ENCODE measurements around the gene SLC40A1.

DNA sequence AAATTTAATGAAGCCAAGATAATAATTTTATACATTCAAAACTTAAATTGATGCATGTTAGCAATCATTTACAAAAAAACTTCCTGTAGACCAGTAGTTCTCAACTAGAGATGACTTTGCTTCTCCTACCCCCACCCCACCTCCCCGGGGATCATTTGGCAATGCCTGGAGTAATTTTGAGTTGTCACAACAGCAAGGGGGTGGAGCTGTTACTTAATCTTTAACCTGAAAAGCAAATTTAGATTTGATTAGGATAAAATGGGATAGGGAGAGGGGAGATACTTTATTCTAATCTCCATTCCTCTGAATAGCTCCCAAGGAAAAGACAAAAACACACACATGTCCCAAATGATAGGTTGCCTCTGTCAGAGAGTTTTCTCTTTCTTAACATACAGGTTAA is 4.2 kb downstream of the SLC40A1 start:
- no peak for TF ChIP-seq POLR2AphosphoS5 (IDR thresholded peaks at IDR 0.05; ENCODE audit: low read depth, low read length)
- no peak for TF ChIP-seq POLR2A (IDR thresholded peaks at IDR 0.05; ENCODE audit: low read depth, low read length)

Data from GM12891 (cell line).